Stomach (tissue), 4 donors: ENCODE results near the gene S100P.
"Not testable (repeated sequence)": the region's sequence is repeated elsewhere in the genome, so short reads cannot be mapped to it uniquely, and the experiment has no call there.

ENCODE experiments used
- POLR2A ChIP-seq, 4 donors: fragments of 450-650 bp; IDR thresholded peaks; one replicate each; pipeline ENCODE4 v1.6.1; 2016; ENCODE audit warnings: antibody characterized with exemption in 4 of 4, control low read depth in 2 of 4, mild to moderate bottlenecking in 1 of 4, moderate library complexity in 1 of 4
- TF ChIP-seq, protein P1 (sequence below), 7 experiments: fragments of 450-650 bp in 4 of 7; fragments of 200-600 bp in 3 of 7; sonication (generic) in 3 of 7; IDR thresholded peaks; one replicate each; pipeline ENCODE4 v1.5.1; 2016 to 2019; ENCODE audit warnings: antibody characterized with exemption in 7 of 7, control low read depth in 2 of 7, mild to moderate bottlenecking in 1 of 7

DNA sequence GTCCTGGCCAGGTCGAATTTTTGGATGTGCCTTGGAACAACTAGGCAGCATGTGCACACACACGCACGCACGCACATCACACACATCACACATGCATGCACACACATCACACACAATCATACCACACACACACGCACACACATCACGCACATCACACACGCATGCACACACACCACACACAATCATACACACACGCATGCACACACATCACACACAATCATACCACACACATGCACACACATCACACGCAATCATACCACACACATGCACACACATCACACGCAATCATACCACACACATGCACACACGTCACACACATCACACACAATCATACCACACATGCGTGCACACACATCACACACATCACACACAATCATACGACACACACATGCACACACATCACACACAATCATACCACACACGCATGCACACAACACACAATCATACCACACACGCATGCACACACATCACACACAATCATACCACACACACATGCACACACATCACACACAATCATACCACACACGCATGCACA is 31.8 kb downstream of the S100P start:
- TF ChIP-seq, protein P1, sequence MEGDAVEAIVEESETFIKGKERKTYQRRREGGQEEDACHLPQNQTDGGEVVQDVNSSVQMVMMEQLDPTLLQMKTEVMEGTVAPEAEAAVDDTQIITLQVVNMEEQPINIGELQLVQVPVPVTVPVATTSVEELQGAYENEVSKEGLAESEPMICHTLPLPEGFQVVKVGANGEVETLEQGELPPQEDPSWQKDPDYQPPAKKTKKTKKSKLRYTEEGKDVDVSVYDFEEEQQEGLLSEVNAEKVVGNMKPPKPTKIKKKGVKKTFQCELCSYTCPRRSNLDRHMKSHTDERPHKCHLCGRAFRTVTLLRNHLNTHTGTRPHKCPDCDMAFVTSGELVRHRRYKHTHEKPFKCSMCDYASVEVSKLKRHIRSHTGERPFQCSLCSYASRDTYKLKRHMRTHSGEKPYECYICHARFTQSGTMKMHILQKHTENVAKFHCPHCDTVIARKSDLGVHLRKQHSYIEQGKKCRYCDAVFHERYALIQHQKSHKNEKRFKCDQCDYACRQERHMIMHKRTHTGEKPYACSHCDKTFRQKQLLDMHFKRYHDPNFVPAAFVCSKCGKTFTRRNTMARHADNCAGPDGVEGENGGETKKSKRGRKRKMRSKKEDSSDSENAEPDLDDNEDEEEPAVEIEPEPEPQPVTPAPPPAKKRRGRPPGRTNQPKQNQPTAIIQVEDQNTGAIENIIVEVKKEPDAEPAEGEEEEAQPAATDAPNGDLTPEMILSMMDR (IDR thresholded peaks at IDR 0.05), result not testable (repeated sequence)
- TF ChIP-seq POLR2A (IDR thresholded peaks at IDR 0.05), result not testable (repeated sequence)
